NCI-H1417 treated with DMSO at 0.1 percent for 48 hours (cell line): ENCODE results near the gene AOAH.
"Not testable (repeated sequence)": the region's sequence is repeated elsewhere in the genome, so short reads cannot be mapped to it uniquely, and the experiment has no call there.

ENCODE experiments used
- DNase-seq: peaks from one replicate; lab custom pipeline; 2025; lab: John Stamatoyannopoulos, UW

AOAH gene

DNA sequence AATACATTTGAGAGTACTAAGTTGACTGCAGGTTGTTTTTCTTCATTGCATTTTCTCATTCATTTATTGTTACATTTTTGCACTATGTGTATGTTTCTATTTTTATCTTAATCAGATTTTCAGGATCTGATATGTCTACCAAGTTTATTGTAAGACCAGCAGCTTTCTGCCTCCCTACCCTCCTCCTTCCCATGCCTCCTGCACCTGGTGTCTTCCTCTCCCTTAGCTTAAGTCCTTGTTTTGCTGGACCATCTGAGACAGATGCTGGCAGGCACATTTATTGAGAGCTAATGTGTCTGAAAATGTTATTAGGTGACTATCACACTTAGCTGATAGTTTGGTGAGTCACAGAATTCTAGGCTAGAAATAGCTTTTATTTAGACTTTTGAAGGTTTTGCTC lies 255.1 kb downstream of the AOAH start:
- no peak for DNase-seq

DNA sequence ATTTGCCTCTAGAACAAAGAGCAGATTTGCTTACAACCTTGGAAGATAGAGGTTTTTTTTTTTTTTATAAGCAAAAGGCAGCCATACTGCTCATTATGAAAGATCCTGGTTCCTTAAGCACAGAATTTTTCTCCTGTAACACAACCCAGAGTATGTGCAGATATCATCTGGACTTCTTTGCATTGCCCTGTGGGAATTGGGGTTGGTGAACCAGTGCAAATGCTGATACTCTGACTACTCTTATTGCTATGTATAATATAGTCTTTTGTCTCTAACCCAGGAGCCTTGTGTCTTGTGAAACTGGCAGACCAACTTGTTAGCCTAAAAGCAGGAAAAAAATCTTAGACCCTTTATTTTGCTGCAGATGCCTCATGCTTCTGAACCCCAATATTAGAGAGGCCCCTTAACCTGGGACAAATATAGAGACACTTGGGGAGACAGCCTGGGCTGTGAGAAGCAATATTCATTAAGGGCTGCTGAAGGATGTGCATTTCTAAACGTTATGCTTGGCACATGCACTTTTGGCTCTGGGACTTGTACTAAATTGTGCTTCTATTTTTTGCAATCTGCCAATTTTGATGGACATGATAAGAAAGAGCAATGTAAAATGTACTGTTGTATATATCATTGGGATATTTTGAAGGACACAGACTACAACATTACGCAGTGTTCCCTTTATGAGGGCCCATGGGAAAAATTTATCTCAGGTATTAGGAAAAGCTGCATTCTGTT lies 255.8 kb downstream of the AOAH start:
- no peak for DNase-seq

DNA sequence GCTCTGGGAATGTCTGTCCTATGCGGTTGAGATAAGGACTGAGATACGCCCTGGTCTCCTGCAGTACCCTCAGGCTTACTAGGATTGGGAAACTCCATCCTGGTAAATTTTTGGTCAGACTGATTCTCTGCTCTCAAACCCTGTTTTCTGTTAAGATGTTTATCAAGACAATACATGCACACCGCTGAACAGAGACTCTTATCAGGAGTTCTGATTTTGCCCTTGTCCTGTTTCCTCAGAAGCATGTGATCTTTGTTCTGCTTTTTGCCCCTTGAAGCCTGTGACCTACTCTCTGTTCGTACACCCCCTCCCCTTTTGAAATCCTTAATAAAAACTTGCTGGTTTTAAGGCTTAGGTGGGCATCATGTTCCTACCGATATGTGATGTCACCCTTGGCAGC lies 258.3 kb downstream of the AOAH start:
- not testable (repeated sequence) for DNase-seq

DNA sequence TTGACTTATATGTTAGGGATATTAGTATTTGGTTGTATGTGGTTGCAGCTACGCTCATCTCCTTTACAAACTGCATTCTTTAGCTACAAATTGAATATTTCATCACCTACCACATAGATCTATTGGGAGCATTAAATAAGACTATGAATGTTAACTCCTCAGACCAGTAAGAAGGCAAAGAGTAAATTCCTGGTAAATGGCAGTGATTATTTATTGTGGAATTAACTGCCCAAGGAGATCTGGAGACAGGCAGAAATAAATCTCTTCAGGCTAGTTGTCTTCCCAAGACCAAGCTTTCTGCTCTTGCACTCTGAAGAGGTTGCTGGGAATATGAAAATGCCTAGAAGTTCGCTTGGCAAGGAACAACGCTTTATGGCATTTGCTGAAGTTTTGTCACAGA lies 260.0 kb downstream of the AOAH start:
- DNase-seq = no peak
